Adipose tissue (tissue), 3 donors: ENCODE data around the gene JAML. TPM values are rescaled to one million over a fixed set of nuclear protein-coding genes. Genes with fewer than 3 reads are reported as not detected.

ENCODE experiments used
- H3K27ac ChIP-seq: one replicate; pipeline ENCODE4 v1.5.1; 2013; ENCODE audit warnings: low read depth, low read length
- WGBS, 3 donors: extraction: QIAGEN DNeasy Blood & Tissue Kit; methylation state at CpG; one replicate each; pipeline ENCODE4 v1.1.7; 2013; 5-methylcytosine and 5-hydroxymethylcytosine counted together
- polyA plus RNA-seq, 3 donors: library from polyadenylated mRNA; stranded (reverse); fragments of 200-250 nt; gene quantifications; one replicate each; pipeline ENCODE4 v1.2.3, GENCODE V29; 2013
- donor health status: healthy with polysubstance abuse.
- donor health status: Bipolar disorder and iron deficiency.
- donor health status: healthy.

The JAML gene
- 10 to 100 TPM in 1 of 3 donors, 1 to 10 TPM in 1, under 1 TPM in 1; 0.87 to 14.6 (median 9.2) TPM for polyA plus RNA-seq

- no peak within 1 kb of the TSS for H3K27ac ChIP-seq
- 41 to 73% (median 47%) methylated on average over 6 of the region's 6 CpGs for WGBS, 3 donors
Measured at GRCh38 chr11:118224511-118225188, at the start of gene JAML. Gene JAML (minus strand): TSS chr11:118225011. CDS start chr11:118214866, 10,145 bp downstream.

- WGBS, 3 donors = 31 to 56% (median 49%) methylated on average over 2 of the region's 2 CpGs
- H3K27ac ChIP-seq = no peak overlapping the region
Measured at GRCh38 chr11:118274186-118274585, 49.4 kb upstream of the JAML start.

GRCh38 chr11:118272001-118272400, 47.2 kb upstream of the JAML start:
- 74 to 76% (median 74%) methylated on average over 2 of the region's 2 CpGs for WGBS, 3 donors
- no peak overlapping the region for H3K27ac ChIP-seq

GRCh38 chr11:118267486-118267885, 42.7 kb upstream of the JAML start:
- 84 to 87% (median 85%) methylated on average over 4 of the region's 4 CpGs for WGBS, 3 donors
- no peak overlapping the region for H3K27ac ChIP-seq

GRCh38 chr11:118265954-118266353, 41.1 kb upstream of the JAML start:
- 33 to 71% (median 55%) methylated on average over 1 of the region's 1 CpG for WGBS, 3 donors
- H3K27ac ChIP-seq = no peak overlapping the region

GRCh38 chr11:118264569-118265465, 40.0 kb upstream of the JAML start:
- 46 to 72% (median 69%) methylated on average over 13 of the region's 13 CpGs for WGBS, 3 donors
- H3K27ac ChIP-seq = no peak overlapping the region

- WGBS, 3 donors = 5 to 8% (median 6%) methylated on average over 19 of the region's 19 CpGs
- no peak within 1 kb of the TSS for H3K27ac ChIP-seq
Measured at GRCh38 chr11:118263695-118264568, 39.1 kb upstream of the JAML start, which contains the start of gene MPZL2. Gene MPZL2 (minus strand): TSS chr11:118264297. CDS start chr11:118264153, 144 bp downstream.

GRCh38 chr11:118263112-118263511, 38.3 kb upstream of the JAML start:
- H3K27ac ChIP-seq = no peak overlapping the region
- whole genome bisulfite sequencing, 3 donors = 28 to 70% (median 61%) methylated on average over 4 of the region's 4 CpGs

GRCh38 chr11:118260353-118260752, 35.5 kb upstream of the JAML start:
- no peak overlapping the region for H3K27ac ChIP-seq
- WGBS, 3 donors = 85 to 93% (median 87%) methylated on average over 3 of the region's 3 CpGs

GRCh38 chr11:118259138-118259537, 34.3 kb upstream of the JAML start:
- 95 to 96% (median 96%) methylated on average over 1 of the region's 1 CpG for WGBS, 3 donors

GRCh38 chr11:118258410-118258809, 33.6 kb upstream of the JAML start:
- WGBS, 3 donors = 0 to 100% (median 91%) methylated on average over 1 of the region's 1 CpG
- no peak overlapping the region for H3K27ac ChIP-seq

More at GRCh38 chr11:118259138-118259537, 34.3 kb upstream of the JAML start:
- no peak overlapping the region for H3K27ac ChIP-seq

- WGBS, 3 donors = 38 to 70% (median 69%) methylated on average over 3 of the region's 3 CpGs
- H3K27ac ChIP-seq = no peak overlapping the region
Measured at GRCh38 chr11:118252688-118253087, 27.9 kb upstream of the JAML start.

- H3K27ac ChIP-seq = no peak within 1 kb of the TSS
- WGBS, 3 donors = 2 to 6% (median 3%) methylated on average over 33 of the region's 33 CpGs
Measured at GRCh38 chr11:118251858-118252652, 27.2 kb upstream of the JAML start, which contains the start of gene MPZL3. Gene MPZL3 (minus strand): TSS chr11:118252365. CDS start chr11:118252294, 71 bp downstream.

GRCh38 chr11:118247041-118247440, 22.2 kb upstream of the JAML start:
- WGBS, 3 donors = 58 to 62% (median 61%) methylated on average over 1 of the region's 1 CpG
- H3K27ac ChIP-seq = no peak overlapping the region

GRCh38 chr11:118245936-118246562, 21.2 kb upstream of the JAML start:
- 82 to 91% (median 85%) methylated on average over 3 of the region's 3 CpGs for WGBS, 3 donors
- H3K27ac ChIP-seq = no peak overlapping the region

- H3K27ac ChIP-seq = no peak overlapping the region
- WGBS, 3 donors = 70 to 95% (median 75%) methylated on average over 3 of the region's 3 CpGs
Measured at GRCh38 chr11:118243993-118244762, 19.4 kb upstream of the JAML start.
